ENCODE results near the gene EFCAB12. TPM values are rescaled to one million over a fixed set of nuclear protein-coding genes. Genes with fewer than 3 reads are reported as not detected.
"Not testable (repeated sequence)": the region's sequence is repeated elsewhere in the genome, so short reads cannot be mapped to it uniquely, and the experiment has no call there.

The EFCAB12 gene
- total RNA-seq, 1 donor from 2014 or later: 0.40 TPM

DNA sequence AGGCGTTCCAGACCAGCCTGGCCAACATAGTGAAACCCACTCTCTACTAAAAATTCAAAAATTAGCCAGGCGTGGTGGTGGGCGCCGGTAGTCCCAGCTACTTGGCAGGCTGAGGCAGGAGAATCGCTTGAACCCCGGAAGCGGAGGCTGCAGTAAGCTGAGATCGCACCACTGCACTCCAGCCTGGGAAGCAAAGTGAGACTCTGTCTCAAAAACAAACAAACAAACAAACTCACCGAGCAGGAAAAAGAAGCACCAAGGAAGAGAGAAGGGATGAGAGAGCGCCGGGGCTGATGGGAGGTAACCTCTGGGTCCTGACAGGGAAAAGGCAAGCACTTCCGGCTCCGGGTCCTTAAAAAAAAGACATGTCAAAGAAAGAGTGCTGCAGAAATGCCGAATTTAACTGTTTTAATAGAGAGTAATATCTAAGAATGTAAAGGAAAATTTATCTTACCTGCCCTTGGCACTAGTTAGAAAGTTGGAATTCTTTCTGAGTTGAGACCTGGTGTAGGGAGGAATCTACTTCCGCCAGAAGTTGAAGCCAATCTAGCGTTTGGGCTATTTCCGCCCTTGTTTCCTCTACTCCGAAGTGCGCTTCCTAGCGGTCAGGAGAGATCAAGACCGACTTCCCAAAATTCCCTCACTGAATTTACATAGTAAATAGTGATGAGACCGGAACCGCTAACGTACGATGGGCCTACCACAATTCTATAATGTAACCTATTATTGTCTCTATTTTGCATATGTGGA lies 29.1 kb downstream of the EFCAB12 start:
- ATAC-seq: peak; percentile 87
- peak; percentile 84 for DNase-seq (ENCODE audit: low spot score)

DNA sequence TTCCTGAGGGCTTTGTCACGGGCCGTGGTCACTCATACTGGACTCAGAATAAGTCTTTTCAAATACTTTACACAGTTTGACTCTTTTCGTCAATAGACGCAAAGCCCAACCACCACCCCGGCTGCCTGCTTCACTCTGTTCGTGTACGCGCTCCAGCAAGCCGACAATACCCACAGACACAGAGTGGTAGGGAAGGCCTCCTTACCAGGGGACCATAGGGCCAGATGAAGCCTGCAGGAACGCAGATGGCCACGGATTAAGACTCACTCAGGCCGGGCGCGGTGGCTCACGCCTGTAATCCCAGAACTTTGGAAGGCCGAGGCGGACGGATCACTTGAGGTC lies 29.7 kb downstream of the EFCAB12 start:
- peak; percentile 8 for ATAC-seq
- DNase-seq (ENCODE audit: low spot score): no peak

DNA sequence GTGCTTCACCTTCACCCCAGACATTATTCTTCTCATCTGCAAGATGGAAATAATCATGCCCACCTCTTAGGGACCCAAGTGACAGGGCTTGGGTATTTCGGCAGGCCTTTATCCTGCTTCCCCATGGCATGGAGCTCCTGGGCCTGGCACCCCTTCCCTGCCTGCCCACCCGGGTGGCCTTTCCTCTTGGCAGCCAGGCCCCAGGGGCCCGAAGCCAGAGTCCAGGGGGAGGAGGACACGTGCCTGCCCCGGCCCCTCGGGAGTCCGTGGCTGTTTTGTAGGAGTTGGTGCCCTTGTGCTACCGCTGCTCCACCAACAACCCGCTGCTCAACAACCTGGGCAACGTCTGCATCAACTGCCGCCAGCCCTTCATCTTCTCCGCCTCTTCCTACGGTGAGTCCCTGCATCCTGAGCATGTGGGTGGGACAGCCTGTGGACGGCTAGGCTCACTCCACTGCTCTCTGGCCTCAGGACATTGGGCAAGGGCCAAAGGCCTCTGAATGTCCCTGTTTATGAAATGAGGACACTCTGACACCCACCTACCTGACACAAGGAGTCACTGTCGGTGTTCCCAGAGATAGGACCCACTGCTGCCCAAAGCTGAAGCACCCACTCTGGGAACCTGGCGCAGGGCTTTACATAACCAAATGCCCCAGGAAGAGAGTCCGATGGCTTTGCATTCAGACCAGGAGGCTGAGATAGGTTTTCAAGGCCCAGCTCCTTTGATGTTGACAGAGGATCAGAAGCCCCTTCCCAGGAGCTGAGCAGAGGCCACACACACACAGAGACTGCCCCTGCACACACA lies 34.5 kb downstream of the EFCAB12 start:
- ATAC-seq: peak; percentile 55
- not testable (repeated sequence) for DNase-seq (ENCODE audit: low spot score)

DNA sequence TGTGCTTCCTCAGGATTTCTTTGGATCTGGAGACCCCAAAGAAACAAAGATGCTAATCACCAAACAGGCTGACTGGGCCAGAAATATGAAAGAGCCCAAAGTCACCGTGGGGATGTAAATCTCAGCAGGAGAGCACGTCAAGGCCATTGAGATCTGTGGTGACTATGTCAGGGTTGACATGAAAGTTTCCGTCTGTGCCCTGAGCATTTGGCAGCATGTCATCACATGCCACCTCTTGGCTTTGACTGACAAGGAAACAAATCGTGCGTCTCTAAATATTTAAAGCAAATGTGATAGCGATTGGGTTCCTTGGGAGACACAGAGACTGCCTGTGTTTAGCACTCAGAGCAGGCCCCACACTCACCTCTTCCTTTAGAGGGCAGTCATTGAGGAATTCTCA lies 35.2 kb downstream of the EFCAB12 start:
- DNase-seq (ENCODE audit: low spot score) (no peak), ATAC-seq (no peak)

DNA sequence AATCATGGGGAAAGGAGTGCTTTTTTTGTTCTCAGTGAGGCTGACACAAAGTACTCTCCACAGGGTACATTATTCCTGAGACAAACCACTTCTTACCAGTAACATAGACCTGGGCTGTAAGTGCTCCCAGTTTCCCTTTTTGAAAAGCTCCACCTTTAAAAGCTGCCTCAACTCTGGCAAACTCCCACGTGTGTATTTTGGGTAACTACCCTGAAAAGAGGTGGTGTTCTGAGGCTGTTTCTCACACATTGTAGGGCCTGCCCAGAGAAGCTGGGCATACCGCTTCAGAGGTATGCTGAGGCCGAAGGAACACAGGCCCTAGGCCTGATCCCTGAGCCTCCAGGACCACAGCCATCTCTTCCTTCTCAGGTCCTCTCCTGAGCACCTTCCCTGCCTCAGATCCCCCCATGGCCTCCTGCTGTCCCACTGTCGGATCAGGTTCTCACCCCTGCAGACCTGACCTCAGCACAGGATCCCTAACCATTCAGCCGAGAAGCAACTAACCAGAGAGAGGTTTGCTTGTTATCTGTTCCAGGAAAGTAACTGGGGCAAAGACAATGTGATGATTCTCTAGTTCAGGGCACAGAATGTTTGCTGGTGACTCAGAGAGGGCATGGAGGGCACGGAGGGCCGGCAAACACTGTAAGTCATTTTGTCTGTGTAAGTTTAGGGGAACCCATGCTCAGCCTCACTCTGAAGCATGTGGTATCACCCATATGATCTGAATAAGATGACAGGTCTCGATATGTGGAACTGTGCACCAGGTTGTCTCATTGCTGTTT lies 36.1 kb downstream of the EFCAB12 start:
- not testable (repeated sequence) for DNase-seq (ENCODE audit: low spot score); ATAC-seq

DNA sequence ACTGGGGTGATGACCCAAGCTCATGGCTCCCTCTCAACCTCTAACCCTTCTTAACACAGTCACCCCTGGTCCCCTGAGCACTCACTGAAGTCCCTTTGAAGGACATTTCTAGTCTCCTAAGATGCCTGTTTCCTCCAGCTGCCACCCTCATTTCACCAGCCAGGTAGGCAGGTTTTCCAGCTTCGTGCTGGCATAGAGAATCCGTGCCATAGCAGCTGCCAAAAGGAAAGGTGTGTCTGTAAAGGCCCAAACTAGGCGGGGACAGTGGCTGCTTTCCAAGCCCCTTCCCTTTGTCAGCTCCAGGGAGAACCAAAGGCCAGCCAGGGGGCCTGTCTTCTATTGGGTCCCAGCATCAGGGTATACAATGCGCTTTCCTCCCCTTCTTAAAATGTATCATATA lies 36.9 kb downstream of the EFCAB12 start:
- not testable (repeated sequence) for ATAC-seq; DNase-seq (ENCODE audit: low spot score)

DNA sequence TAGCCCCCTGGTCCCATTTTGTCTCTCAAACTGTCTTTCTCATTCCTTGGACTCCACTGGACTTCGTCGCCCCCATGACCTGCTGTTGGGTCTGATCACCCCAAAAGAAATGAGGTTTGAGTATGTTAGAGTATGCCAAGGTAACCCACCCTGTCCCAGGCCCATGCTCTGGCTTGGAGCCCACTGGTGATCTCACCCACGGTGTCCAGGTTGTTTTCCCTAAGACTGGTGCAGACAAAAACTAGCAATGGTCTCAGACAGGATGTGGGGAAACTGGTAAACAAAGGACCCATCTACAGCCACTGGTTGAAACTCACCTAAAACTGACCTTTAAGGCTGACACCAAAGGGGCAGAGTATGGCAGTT lies 38.9 kb downstream of the EFCAB12 start:
- ATAC-seq (no peak), DNase-seq (ENCODE audit: low spot score) (no peak)

DNA sequence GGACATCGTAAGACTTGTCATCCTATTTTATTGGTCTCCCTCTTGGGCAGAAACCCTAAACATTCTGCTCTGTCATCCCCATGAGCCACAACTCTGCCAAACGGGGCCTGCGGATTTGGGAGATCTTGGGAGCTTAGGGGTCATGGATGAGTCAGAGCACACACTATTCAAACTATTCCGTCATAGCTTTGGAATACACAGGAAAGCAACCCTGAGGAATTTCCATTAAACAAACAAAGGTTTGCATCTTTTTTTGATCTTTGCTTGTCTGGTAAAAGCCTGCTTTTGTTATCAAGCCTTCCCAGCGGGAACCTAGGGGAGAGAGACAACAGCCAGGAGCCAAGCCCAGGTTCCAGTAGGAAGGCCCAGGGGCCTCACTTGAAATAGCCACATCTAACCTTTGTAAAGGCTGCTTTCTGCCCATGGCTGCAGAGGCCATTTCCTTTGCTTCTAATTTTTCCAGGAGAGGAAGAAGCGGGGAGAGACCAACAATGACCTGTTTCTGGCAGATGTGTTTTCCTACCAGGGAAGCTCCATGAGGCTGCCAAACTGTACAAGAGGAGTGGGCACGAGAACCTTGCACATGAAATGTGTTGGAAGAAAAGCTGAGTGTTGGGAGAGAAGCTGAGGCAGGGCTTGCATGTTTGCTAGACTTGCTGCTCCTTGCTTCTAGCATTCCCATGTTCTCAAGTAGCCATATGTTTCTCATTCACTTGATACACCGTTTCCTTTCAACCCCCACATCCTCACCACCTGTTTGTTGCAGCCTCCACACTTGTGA lies 39.5 kb downstream of the EFCAB12 start:
- DNase-seq (ENCODE audit: low spot score): not testable (repeated sequence)
- ATAC-seq: peak; percentile 12

DNA sequence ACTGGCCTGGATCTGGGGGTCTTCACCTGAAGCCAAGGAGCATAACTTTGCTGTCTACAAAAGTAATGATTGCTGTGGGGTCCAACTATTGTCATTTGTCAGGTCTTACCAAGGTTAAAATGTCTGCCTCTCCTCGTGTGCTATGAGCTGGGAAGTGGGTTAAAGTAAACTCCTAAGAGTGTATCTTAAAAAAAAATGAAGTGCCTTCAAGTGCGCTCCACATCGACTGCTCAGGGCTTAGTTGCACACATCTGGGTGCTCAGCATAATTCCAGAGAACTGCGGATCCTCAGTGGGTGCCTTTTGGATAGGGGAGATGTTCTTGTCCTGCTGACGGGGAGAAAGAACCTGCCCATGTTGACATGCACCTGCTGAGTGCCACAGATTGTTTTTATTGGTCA lies 40.9 kb downstream of the EFCAB12 start:
- ATAC-seq: no peak
- DNase-seq (ENCODE audit: low spot score): no peak

DNA sequence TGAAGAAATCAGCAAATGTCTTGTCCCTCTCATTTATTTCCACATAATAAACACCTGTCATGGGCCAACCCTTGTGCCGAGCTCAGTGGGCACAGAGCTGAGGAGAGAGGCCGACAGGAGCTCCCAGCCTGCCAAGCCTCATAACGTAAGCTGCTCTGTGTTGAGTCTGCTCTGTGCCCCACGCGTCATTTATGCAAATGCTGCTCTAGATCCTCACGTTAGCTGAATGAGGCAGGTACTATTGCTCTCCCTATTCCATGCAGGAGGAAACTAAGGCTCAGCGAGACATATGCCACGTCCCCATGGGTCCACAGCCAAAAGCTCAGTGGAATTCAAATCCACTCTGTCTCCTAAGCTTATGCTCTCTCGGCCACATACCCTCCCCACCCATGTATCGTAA lies 41.5 kb downstream of the EFCAB12 start:
- ATAC-seq: no peak
- DNase-seq (ENCODE audit: low spot score): no peak

DNA sequence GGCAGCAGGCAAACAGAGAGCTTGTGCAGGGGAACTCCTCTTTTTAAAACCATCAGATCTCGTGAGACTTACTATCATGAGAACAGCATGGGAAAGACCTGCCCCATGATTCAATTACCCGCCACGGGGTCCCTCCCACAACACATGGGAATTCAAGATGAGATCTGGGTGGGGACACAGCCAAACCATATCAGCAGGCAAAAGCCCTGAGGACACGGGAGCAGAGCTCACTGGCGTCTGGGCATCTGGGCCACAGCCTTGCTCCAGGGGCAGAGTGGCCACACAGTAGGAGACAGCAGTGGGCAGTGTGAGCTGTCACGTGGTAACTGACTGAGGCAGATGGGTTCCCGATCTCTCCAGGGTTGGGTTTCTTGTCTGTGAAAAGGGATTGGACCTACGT lies 42.9 kb downstream of the EFCAB12 start:
- not testable (repeated sequence) for ATAC-seq; DNase-seq (ENCODE audit: low spot score)

DNA sequence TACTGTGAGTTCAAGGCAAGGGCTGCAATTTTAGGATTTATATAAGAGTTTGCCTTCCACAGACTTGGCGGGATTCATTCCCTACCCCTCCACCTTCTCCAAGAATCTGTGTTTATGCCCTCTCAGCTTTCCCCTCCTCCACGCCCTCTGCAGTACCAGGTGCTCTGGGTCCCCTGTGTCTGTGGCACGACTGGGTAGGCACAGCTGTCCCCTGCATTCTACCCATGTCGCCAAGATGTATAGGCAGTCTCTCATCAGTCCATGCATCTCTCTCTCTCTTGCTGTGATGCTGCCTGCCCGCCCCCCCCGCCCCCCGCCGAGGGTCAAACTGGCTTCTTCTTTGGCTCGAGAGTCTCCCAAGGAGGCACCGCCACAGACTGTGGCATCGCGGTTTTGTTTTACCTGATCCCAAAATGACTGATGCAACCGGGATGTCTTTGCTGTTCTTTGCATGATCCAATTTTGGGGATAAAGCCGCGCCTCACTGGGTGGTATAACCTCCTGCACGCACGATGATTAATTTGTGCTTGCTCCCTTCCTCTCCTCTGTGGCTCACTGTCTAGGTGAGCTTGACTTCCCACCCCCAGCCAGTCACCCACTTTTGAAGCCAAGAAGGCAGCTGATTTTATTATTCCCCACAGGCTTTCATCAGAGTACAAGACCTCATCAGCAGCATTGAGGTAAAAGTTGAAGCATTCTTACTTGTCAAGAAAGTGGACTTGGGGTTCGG lies 43.7 kb downstream of the EFCAB12 start:
- no peak for ATAC-seq
- DNase-seq (ENCODE audit: low spot score): no peak

DNA sequence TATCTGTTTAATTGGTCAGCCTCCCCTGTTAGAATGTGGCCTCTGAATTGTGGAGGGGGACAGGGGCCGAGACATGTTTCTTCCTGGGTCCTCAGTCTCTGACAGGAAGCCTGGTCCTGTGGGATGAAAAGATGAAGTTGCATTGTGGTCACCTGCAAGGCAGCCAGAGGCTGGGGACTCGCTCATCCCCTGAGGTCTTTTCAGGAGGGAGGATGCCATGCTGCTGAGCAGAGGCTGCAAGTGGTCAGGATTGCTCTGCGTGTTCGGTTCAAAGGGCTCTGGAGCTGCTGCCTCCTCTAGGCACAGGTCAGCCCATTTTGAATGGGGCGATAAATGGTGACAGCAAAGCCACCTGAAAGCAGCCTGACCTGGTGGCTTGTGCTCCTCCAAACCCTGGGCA lies 44.3 kb downstream of the EFCAB12 start:
- ATAC-seq: peak; percentile 47
- not testable (repeated sequence) for DNase-seq (ENCODE audit: low spot score)

DNA sequence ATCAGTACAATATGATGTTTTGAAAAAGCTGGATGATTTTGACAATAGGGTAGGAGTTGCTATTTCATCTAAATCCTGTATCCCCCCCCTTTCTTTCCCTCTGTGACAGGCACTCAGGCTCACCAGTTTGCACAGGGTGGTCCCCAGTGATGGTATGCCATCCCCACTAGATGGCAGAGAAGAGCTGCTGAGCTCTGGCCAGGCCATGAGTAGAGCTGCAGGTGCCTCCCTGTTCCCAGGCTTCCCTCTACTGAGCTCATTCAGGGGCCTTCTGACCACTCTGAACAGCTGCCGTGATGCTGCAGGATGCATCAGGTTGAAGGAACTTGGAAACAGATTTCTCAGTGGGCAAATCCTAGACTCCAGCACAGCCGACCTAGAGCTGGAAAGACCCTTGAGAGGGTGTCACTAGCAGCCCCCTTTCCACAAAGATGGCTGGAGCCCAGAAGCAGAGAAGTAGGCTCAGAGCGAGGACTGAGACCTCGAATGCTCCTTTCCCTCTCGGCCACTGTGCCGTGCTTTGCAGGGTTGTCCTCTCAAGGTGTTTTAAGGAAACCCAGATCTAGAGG lies 45.1 kb downstream of the EFCAB12 start:
- ATAC-seq (peak; percentile 91), DNase-seq (ENCODE audit: low spot score) (peak; percentile 65)

DNA sequence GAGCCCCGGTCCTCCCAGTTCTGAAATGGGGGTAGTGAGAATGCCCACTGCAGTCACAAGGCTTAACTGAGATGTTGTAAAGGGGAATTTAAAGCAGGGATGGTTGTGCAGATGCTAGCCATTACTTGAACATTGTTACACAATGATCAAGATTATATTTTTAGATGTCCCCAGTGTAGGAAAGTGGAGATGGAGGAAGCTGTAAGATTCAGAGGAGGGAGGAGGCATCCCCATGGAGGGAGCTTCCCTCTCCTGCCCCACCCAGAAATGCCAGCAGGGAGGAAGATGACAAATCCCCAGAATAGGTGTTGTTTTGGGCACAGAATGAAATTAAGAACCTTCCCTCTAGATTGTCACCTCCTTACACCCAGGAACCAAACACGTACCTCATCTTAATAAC lies 46.1 kb downstream of the EFCAB12 start:
- no peak for DNase-seq (ENCODE audit: low spot score)
- ATAC-seq: no peak

DNA sequence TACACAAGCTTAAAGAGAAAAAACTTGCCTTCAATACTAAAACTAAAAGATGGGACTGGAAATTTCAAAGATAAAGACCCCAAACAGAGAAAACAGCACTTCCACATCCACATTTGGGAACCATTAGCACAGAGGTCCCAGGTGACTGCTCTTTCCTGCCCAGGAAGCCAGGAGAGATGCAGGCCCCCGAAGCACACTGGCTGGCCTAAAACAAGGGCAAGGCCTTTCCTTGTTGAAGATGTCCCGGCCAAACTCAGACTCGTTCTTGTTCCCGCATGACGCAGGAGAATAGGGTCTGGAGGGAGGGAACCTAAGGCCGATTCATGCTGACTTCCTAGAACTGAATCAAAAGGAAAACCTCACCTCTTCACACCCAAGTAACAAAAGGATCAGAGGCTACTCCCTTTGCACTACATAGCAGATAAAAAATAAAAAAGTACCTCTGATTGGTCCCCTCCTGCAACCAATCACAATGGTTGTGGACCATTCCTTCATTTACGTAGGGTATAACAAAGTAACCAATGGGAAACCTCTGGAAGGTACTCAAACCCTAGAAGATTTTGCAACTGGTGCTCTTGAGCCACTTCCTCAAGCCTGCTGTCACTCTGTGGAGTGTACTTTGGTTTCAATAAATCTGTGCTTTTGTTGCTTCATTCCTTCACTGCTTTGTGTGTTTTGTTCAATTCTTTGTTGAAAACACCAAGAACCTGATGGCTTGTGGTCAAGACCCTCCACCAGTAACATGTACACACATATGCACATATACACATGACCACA lies 48.7 kb downstream of the EFCAB12 start:
- no peak for DNase-seq (ENCODE audit: low spot score)

DNA sequence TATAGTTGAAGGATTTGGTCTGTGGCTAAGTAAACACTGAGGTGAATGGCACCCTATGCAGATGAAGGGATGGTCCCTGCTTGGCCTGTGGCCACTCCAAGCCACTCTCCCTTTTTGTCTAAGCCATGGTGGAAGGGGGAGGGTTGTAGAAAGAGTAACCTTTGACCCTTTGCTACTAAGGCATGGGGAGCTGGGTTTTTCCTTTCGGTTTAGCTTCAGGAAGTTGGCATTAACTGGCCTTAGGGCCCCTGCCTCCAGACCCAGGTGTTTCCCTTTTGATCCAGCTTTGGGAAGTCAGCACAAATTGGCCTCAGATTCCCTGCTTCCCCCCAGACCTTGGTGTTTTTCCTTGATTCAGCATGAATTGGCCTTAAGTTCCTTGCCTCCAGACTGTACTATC lies 49.5 kb downstream of the EFCAB12 start:
- ATAC-seq: peak; percentile 47
- DNase-seq (ENCODE audit: low spot score): no peak

More for the DNA sequence above, 48.7 kb downstream of the EFCAB12 start:
- ATAC-seq: no peak

DNA sequence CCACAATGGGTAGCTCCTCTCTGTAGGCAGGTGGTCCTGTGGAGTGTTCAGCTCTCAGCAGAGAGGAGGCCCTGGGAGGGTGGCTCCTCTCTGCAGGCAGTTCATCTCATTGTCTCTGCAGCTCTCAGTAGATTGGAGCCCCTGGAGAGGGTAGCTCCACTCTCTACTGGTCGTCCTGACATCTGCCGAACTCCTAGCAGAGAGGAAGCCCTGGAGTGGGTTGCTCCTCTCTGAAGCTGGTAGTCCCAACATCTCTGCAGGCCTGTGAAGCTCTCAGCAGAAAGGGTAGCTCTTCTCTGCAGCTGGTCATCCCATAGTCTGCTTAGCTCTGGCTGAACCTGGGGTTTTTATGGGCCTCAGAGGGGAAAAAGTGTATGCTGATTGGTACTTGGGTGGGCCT lies 50.8 kb downstream of the EFCAB12 start:
- no peak for DNase-seq (ENCODE audit: low spot score)

DNA sequence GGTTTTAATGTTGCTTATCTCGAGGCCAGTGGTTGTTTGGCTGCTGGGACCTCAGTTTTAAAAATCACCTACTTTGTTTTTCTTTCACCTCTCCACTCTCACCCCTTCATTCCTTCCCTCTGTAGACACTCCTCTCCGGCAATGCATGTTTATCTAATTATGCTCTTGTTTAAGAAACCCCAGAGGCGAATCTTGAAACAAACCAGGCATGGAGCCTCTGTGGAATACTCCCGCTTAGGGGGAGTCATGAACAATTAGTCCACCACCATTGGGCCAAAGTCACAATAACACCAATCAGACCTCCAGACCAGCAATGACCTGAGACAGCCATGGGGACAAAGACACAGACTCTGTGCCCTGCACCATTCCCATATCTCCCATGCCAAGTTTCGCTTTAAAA lies 53.3 kb downstream of the EFCAB12 start:
- DNase-seq (ENCODE audit: low spot score) (no peak), ATAC-seq (no peak)

More for the DNA sequence above, 50.8 kb downstream of the EFCAB12 start:
- no peak for ATAC-seq
